Measurements from ENCODE around the gene SBSN.

The SBSN gene

GRCh38 chr19:35563207-35563829 lies 35.2 kb upstream of the SBSN start, which contains the start of gene ATP4A:
Gene ATP4A, minus strand, starts transcription at chr19:35563658. Its CDS starts 29 bp downstream, at chr19:35563629.
- no peaks in the 10 kb centered on the region for H3K9me3 ChIP-seq (ENCODE audit: severe bottlenecking)
- H3K27ac ChIP-seq = no peak within 1 kb of the TSS
- no peaks in the 10 kb centered on the region for H3K36me3 ChIP-seq
- no peak for TF ChIP-seq CTCF (IDR thresholded peaks at IDR 0.05; ENCODE audit: low read depth, low read length)
- H3K4me3 ChIP-seq (ENCODE audit: low read depth, low read length) = no peak within 1 kb of the TSS
- no peaks in the 10 kb centered on the region for H3K27me3 ChIP-seq (ENCODE audit: insufficient read depth, low read depth, severe bottlenecking)
- no peak for DNase-seq

GRCh38 chr19:35562776-35563175 lies 34.7 kb upstream of the SBSN start:
- no peaks in the 10 kb centered on the region for H3K27me3 ChIP-seq (ENCODE audit: insufficient read depth, low read depth, severe bottlenecking)
- DNase-seq = no peak
- H3K27ac ChIP-seq = no peak overlapping the region
- H3K36me3 ChIP-seq = no peaks in the 10 kb centered on the region
- no peak for TF ChIP-seq CTCF (IDR thresholded peaks at IDR 0.05; ENCODE audit: low read depth, low read length)
- H3K9me3 ChIP-seq (ENCODE audit: severe bottlenecking) = no peaks in the 10 kb centered on the region
- H3K4me3 ChIP-seq (ENCODE audit: low read depth, low read length) = no peak overlapping the region

- Histone ChIP-seq H3K27me3 (ENCODE audit: insufficient read depth, low read depth, severe bottlenecking) (no peaks in the 10 kb centered on the region), H3K27ac (no peak overlapping the region)
- TF ChIP-seq CTCF (IDR thresholded peaks at IDR 0.05; ENCODE audit: low read depth, low read length) = no peak
Observed at GRCh38 chr19:35562336-35562735, 34.2 kb upstream of the SBSN start.

GRCh38 chr19:35561436-35561835 lies 33.3 kb upstream of the SBSN start:
- H3K27ac ChIP-seq = no peak overlapping the region
- no peaks in the 10 kb centered on the region for H3K27me3 ChIP-seq (ENCODE audit: insufficient read depth, low read depth, severe bottlenecking)
- no peaks in the 10 kb centered on the region for H3K36me3 ChIP-seq
- no peak for DNase-seq
- no peak for TF ChIP-seq CTCF (IDR thresholded peaks at IDR 0.05; ENCODE audit: low read depth, low read length)
- H3K4me3 ChIP-seq (ENCODE audit: low read depth, low read length) = no peak overlapping the region
- H3K9me3 ChIP-seq (ENCODE audit: severe bottlenecking) = no peaks in the 10 kb centered on the region

More at GRCh38 chr19:35562336-35562735, 34.2 kb upstream of the SBSN start:
- no peaks in the 10 kb centered on the region for H3K36me3 ChIP-seq
- DNase-seq = no peak
- no peak overlapping the region for H3K4me3 ChIP-seq (ENCODE audit: low read depth, low read length)
- H3K9me3 ChIP-seq (ENCODE audit: severe bottlenecking) = no peaks in the 10 kb centered on the region

- TF ChIP-seq CTCF (IDR thresholded peaks at IDR 0.05; ENCODE audit: low read depth, low read length) = no peak
- Histone ChIP-seq H3K36me3 (no peaks in the 10 kb centered on the region), H3K27ac (no peak overlapping the region), H3K27me3 (ENCODE audit: insufficient read depth, low read depth, severe bottlenecking) (no peaks in the 10 kb centered on the region), H3K9me3 (ENCODE audit: severe bottlenecking) (peaks cover 3% of the 10 kb centered on the region), H3K4me3 (ENCODE audit: low read depth, low read length) (no peak overlapping the region)
- no peak for DNase-seq
Observed at GRCh38 chr19:35560677-35561076, 32.6 kb upstream of the SBSN start.

- no peak for TF ChIP-seq CTCF (IDR thresholded peaks at IDR 0.05; ENCODE audit: low read depth, low read length)
- Histone ChIP-seq H3K36me3 (no peaks in the 10 kb centered on the region), H3K9me3 (ENCODE audit: severe bottlenecking) (peaks cover 3% of the 10 kb centered on the region), H3K4me3 (ENCODE audit: low read depth, low read length) (no peak overlapping the region), H3K27me3 (ENCODE audit: insufficient read depth, low read depth, severe bottlenecking) (no peaks in the 10 kb centered on the region), H3K27ac (no peak overlapping the region)
- no peak for DNase-seq
Observed at GRCh38 chr19:35560271-35560670, 32.2 kb upstream of the SBSN start.
